NCI-H82 (cell line): ENCODE data around the gene RNF112.
"Not testable (repeated sequence)": the region's sequence is repeated elsewhere in the genome, so short reads cannot be mapped to it uniquely, and the experiment has no call there.

ENCODE experiments used
- DNase-seq: peaks from one replicate; lab custom pipeline; 2025; lab: John Stamatoyannopoulos, UW

Gene RNF112

GRCh38 chr17:19447085-19447583 is 36.1 kb downstream of the RNF112 start:
- peak; percentile 92 for DNase-seq

- DNase-seq, result peak; percentile 76
These were observed 37.6 kb downstream of the RNF112 start for GRCh38 chr17:19448341-19449268.

GRCh38 chr17:19449656-19450055 is 38.6 kb downstream of the RNF112 start:
- no peak for DNase-seq

GRCh38 chr17:19453296-19453695 is 42.3 kb downstream of the RNF112 start:
- DNase-seq, result no peak

DNA sequence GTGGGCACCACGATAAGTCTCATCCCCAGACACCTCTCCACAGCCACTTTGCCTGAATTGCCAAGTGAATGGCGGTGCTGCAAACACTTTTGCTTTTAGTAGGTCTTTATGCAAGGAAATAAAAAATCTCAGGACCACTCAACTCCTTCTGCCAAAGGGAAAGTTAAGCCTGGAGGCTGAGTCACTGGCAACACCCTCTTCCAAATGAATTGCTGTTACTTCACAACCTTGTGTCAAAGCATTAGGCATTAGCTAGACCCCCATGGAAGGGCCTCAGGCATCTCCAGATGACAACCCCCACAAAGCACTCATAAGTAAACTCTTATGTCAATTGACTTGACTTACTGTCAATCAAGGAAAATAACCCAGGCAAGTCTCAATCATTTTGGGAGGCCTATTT is 43.0 kb downstream of the RNF112 start:
- no peak for DNase-seq

GRCh38 chr17:19456016-19456927 is 45.2 kb downstream of the RNF112 start:
- DNase-seq, result no peak

GRCh38 chr17:19457046-19457445 is 46.0 kb downstream of the RNF112 start:
- DNase-seq, result no peak

DNA sequence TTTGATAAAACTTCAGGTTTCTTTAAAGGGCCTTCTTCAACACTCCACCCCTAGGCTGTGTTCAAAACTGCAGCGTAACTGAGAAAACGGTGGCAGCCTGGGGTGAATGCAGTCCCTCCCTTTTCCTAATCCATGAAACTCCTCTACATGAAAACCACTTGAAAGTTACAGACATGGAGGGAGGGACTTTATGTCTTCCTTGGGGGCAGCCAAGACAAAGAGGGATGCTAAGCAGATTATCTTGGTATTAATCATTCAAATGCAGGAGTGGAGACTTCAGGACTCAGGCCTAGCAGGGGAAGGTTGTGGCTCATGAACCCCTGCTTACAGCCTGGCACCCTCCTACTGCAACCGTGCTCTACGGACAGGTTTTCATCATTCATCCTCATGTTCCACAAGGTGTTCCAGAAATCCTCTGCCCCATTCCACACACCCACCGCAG is 46.8 kb downstream of the RNF112 start:
- DNase-seq, result peak; percentile 97

DNA sequence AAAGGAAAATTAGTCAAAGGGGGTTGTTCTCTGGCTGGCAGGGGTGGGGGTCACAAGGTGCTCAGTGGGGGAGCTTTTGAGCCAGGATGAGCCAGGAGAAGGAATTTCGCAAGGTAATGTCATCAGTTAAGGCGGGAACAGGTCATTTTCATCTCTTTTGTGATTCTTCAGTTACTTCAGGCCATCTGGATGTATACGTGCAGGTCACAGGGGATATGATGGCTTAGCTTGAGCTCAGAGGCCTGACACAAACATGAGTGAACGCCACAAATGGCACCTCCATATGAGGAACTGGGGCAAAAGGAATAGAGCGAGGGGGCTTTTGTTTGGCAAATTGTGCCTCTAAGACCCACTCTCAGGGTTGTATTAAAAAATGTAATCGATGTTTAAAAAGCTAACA is 47.4 kb downstream of the RNF112 start:
- DNase-seq, result peak; percentile 54

DNA sequence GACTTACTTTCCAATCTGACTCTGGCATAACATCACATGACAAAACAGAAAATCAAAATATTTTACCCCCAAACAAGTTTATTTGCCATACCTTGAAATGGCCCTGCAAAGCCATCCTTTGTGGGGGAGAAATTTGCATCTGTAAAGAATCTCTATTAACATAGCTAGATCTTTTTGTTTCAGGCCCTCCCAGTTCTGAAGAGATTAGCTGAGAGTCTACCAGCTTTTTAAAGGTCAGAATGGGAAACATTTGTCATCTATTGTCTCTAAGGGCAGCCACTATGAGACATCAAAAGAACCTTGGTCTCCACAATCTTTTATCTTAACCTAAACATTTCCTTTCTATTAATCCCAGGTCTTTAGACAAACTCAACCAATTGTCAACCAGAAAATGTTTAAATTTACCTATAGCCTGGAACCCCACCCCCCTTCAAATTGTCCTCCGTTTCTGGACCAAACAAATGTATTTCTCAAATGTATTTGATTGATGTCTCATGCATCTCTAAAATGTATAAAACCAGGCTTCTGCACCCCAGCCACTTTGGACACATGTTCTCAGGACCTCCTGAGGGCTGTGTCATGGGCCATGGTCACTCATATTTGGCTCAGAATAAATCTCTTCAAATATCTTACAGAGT is 48.1 kb downstream of the RNF112 start:
- DNase-seq, result not testable (repeated sequence)

- DNase-seq, result no peak
These were observed 49.7 kb downstream of the RNF112 start for GRCh38 chr17:19460700-19461099.

DNA sequence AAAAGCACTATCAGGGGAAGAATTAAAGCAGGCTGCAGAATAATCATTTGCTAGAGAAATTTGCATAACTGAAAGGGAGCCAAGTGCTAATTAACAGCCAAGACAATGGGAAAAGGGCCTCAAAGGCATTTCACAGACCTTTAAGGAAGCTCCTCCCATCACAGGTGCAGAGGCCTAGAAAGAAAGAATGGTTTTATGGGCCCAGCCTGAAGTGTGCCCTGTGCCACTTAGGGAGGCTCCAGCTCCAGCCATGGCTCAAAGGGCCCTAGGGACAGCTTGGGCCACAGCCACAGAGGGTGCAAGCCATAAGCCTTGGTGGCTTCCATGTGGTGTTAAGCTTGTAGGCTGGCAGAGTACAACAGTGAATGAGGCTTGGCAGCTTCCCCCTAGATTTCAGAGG is 50.1 kb downstream of the RNF112 start:
- no peak for DNase-seq

GRCh38 chr17:19461681-19462080 is 50.6 kb downstream of the RNF112 start:
- DNase-seq, result no peak

- DNase-seq, result not testable (repeated sequence)
These were observed 51.5 kb downstream of the RNF112 start for GRCh38 chr17:19462456-19463035.

DNA sequence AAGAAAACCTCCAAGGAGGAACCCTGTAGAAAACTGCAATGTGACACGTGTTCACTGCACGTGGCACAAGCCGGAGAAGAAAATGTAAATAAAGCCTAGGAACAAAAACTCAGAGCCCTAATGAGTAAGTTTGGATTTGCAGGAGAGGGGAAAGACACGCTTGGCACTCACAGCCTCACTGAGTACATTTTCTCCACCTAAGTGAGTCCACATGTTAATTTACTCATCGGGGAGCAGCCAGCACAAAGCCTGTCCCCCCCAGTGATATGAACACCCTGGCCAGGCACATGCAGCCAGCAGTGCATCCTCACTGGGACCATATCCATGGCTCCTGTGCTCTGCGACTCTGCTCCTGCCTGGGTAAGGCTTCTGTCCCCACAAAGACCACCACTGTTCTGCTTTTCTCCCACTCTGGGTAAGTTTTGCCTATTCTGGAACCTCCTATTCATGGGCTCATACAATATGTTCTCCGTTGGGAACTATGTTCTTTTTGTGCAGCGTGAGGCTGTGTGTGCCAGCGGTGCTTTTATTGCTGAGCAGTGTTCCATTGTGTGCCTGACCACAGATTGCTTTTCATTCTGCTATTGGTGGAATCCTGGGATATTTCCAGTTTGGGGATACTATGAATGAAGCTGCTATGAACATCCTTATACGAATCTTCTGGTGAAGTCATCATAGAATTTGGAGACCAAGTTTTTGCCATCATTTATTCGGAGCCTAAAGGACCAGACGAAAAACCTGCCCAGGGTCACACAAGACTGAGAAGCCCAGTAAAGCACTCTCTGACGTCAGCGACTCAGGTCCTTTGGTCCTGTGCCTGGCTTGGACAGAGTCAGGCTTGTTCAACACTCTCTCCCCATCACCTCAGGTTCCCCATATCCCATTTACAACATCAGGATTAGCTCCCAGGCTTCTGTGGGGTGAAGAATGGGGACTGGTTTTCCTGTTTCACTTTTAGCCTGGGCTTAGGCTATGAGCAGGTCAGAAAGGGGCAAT is 53.3 kb downstream of the RNF112 start:
- DNase-seq, result no peak
